KMS-11 (cell line): ENCODE measurements around the gene IL11.

ENCODE experiments used
- H2AFZ ChIP-seq: fragments of 200-600 bp; sonication (generic); 2 replicates; pipeline ENCODE4 v1.6.1; 2016; ENCODE audit warnings: antibody characterized with exemption, mixed run types, low read depth
- H3K27ac ChIP-seq: fragments of 200-600 bp; sonication (generic); 2 replicates; pipeline ENCODE4 v1.6.1; 2016; ENCODE audit warnings: mild to moderate bottlenecking, mixed run types
- H3K27me3 ChIP-seq: fragments of 200-600 bp; sonication (generic); 2 replicates; pipeline ENCODE4 v1.6.1; 2017; ENCODE audit warnings: mild to moderate bottlenecking, low read depth, mixed run types, moderate library complexity; ENCODE audit not compliant: insufficient read depth
- H3K36me3 ChIP-seq: fragments of 200-600 bp; sonication (generic); 2 replicates; pipeline ENCODE4 v1.6.1; 2017; ENCODE audit warnings: mild to moderate bottlenecking, mixed run types; ENCODE audit not compliant: insufficient read depth
- H3K4me1 ChIP-seq: fragments of 200-600 bp; sonication (generic); 2 replicates; pipeline ENCODE4 v1.6.1; 2016; ENCODE audit warnings: mild to moderate bottlenecking, low read depth, mixed run types; ENCODE audit not compliant: poor library complexity, severe bottlenecking
- H3K4me2 ChIP-seq: fragments of 200-600 bp; sonication (generic); 2 replicates; pipeline ENCODE4 v1.7.0; 2016; ENCODE audit warnings: mild to moderate bottlenecking, mixed run types
- H3K4me3 ChIP-seq: fragments of 200-600 bp; sonication (generic); IDR thresholded peaks from 2 replicates; pipeline ENCODE4 v1.6.1; 2017; ENCODE audit warnings: low read depth, low read length, mixed read lengths; ENCODE audit not compliant: insufficient read depth
- H3K79me2 ChIP-seq: fragments of 200-600 bp; sonication (generic); 2 replicates; pipeline ENCODE4 v1.6.1; 2016; ENCODE audit warnings: low read depth, mixed run types; ENCODE audit not compliant: insufficient read depth
- H3K9ac ChIP-seq: fragments of 200-600 bp; sonication (generic); 2 replicates; pipeline ENCODE4 v1.6.1; 2016; ENCODE audit warnings: mild to moderate bottlenecking, mixed run types
- H4K20me1 ChIP-seq: fragments of 200-600 bp; sonication (generic); 2 replicates; pipeline ENCODE4 v1.6.1; 2016; ENCODE audit warnings: mild to moderate bottlenecking, mixed run types; ENCODE audit not compliant: insufficient read depth
- CTCF ChIP-seq: fragments of 200-600 bp; sonication (generic); conservative IDR thresholded peaks from 2 replicates; pipeline ENCODE4 v1.6.1; 2017; ENCODE audit warnings: low read depth, mild to moderate bottlenecking, antibody characterized with exemption, low read length, moderate library complexity, mixed read lengths

Gene IL11

GRCh38 chr19:55387736-55388497 is 17.7 kb upstream of the IL11 start:
- Histone ChIP-seq H3K27ac (no peak overlapping the region), H3K4me1 (peaks cover 29% of the 10 kb centered on the region), H3K9ac (no peak overlapping the region), H3K79me2 (peaks cover 34% of the 10 kb centered on the region), H2AFZ (no peak overlapping the region), H3K4me3 (no peak overlapping the region), H3K36me3 (peaks cover 18% of the 10 kb centered on the region; the same call in 1 of the 2 replicates), H3K27me3 (no peaks in the 10 kb centered on the region), H4K20me1 (peaks cover 34% of the 10 kb centered on the region), H3K4me2 (peak overlapping the region; percentile 94)
- TF ChIP-seq CTCF = no peak

- Histone ChIP-seq H3K79me2 (peaks cover 44% of the 10 kb centered on the region), H4K20me1 (peaks cover 34% of the 10 kb centered on the region), H3K27me3 (no peaks in the 10 kb centered on the region), H3K27ac (no peak overlapping the region; the same call in 1 of the 2 replicates), H3K4me1 (peaks cover 38% of the 10 kb centered on the region), H2AFZ (no peak overlapping the region), H3K36me3 (peaks cover 18% of the 10 kb centered on the region; the same call in 1 of the 2 replicates), H3K4me3 (peak overlapping the region; percentile 35), H3K9ac (peak overlapping the region; percentile 77), H3K4me2 (peak overlapping the region; percentile 94)
- TF ChIP-seq CTCF = no peak
Observed at GRCh38 chr19:55386493-55386971, 16.3 kb upstream of the IL11 start.

- TF ChIP-seq CTCF = no peak
- peak within 1 kb of the TSS; percentile 60 for H2AFZ ChIP-seq
Observed at GRCh38 chr19:55385724-55386492, 15.6 kb upstream of the IL11 start, which contains the start of gene RPL28. Gene RPL28 (plus strand): TSS chr19:55385932. CDS start chr19:55386358, 426 bp downstream.

GRCh38 chr19:55384920-55385723 is 14.9 kb upstream of the IL11 start:
- Histone ChIP-seq H3K79me2 (peaks cover 48% of the 10 kb centered on the region), H3K27me3 (no peaks in the 10 kb centered on the region), H3K36me3 (peaks cover 18% of the 10 kb centered on the region; the same call in 1 of the 2 replicates), H4K20me1 (peaks cover 29% of the 10 kb centered on the region), H3K4me3 (no peak overlapping the region), H3K4me2 (peak overlapping the region; percentile 96), H3K27ac (peak overlapping the region; percentile 85), H3K9ac (peak overlapping the region; percentile 77), H2AFZ (peak overlapping the region; percentile 60), H3K4me1 (peaks cover 38% of the 10 kb centered on the region)
- TF ChIP-seq CTCF = no peak

More at GRCh38 chr19:55385724-55386492, 15.6 kb upstream of the IL11 start, which contains the start of gene RPL28:
- Histone ChIP-seq H3K4me3 (peak within 1 kb of the TSS; percentile 35), H4K20me1 (peaks cover 29% of the 10 kb centered on the region), H3K36me3 (peaks cover 18% of the 10 kb centered on the region; the same call in 1 of the 2 replicates), H3K4me2 (peak within 1 kb of the TSS; percentile 96), H3K4me1 (peaks cover 38% of the 10 kb centered on the region), H3K9ac (peak within 1 kb of the TSS; percentile 77), H3K27me3 (no peaks in the 10 kb centered on the region), H3K79me2 (peaks cover 46% of the 10 kb centered on the region), H3K27ac (peak within 1 kb of the TSS; percentile 85)
